Erythroblast (primary cell): Measurements from ENCODE around the gene NDUFB10.

ENCODE experiments used
- GATA1 ChIP-seq: IDR thresholded peaks from 2 replicates; pipeline ENCODE4 v1.6.1; 2011; ENCODE audit warnings: low read depth, mild to moderate bottlenecking, control low read depth, low read length, moderate library complexity
- POLR2A ChIP-seq: IDR thresholded peaks from 2 replicates; pipeline ENCODE4 v1.6.1; 2011; ENCODE audit warnings: mild to moderate bottlenecking, low read length

DNA sequence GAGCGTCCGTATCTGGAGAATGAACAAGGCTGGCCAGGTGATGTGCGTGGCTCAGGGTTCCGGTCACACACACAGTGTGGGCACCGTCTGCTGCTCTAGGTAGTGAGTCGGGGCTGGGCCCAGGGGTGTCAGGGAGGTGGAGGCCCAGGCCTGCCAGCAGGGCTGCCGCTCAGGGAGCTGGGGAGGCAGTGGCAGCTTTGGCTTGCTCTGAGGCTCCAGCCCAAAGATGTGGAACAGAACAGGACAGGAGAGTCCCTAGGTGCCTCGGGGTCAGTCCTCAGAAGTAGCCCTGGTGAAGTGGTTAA lies 16.8 kb downstream of the NDUFB10 start:
- TF ChIP-seq POLR2A (no peak), GATA1 (no peak)
